Stimulated activated CD8-positive, alpha-beta memory T cell treated with anti-CD3 and anti-CD28 coated beads, Interleukin-12 subunit alpha, Interleukin-12 subunit beta, amount 100 ng/mL, for 24 hours (primary cell): Measurements from ENCODE around the gene OGFOD2.
"Not testable (repeated sequence)": the region's sequence is repeated elsewhere in the genome, so short reads cannot be mapped to it uniquely, and the experiment has no call there.

ENCODE experiments used
- DNase-seq: peaks from one replicate; pipeline ENCODE4 v3.0.0-alpha.2; 2020; ENCODE audit errors: extremely low read depth

The OGFOD2 gene

GRCh38 chr12:122974892-122975789 lies at the start of gene OGFOD2:
OGFOD2 (plus strand) TSS chr12:122975244; CDS start chr12:122975252, 8 bp downstream.
- peak; percentile 91 for DNase-seq

GRCh38 chr12:122927756-122928403 lies 47.2 kb upstream of the OGFOD2 start:
- DNase-seq = no peak

GRCh38 chr12:122928404-122929147 lies 46.5 kb upstream of the OGFOD2 start:
- DNase-seq = no peak

GRCh38 chr12:122929148-122929538 lies 45.9 kb upstream of the OGFOD2 start:
- DNase-seq = no peak

- DNase-seq = no peak
These were observed 45.2 kb upstream of the OGFOD2 start for GRCh38 chr12:122929812-122930211.

- no peak for DNase-seq
These were observed 42.8 kb upstream of the OGFOD2 start for GRCh38 chr12:122932207-122932606.

GRCh38 chr12:122934722-122935121 lies 40.3 kb upstream of the OGFOD2 start:
- no peak for DNase-seq

- DNase-seq = no peak
These were observed 39.7 kb upstream of the OGFOD2 start for GRCh38 chr12:122935318-122935717.

- no peak for DNase-seq
These were observed 37.4 kb upstream of the OGFOD2 start for GRCh38 chr12:122937622-122938091.

- no peak for DNase-seq
These were observed 35.9 kb upstream of the OGFOD2 start for GRCh38 chr12:122939125-122939524.

- DNase-seq = not testable (repeated sequence)
These were observed 33.7 kb upstream of the OGFOD2 start for GRCh38 chr12:122941351-122941750.

GRCh38 chr12:122942637-122943036 lies 32.4 kb upstream of the OGFOD2 start:
- no peak for DNase-seq

- DNase-seq = no peak
These were observed 31.8 kb upstream of the OGFOD2 start for GRCh38 chr12:122943196-122943595.

- DNase-seq = no peak
These were observed 30.1 kb upstream of the OGFOD2 start for GRCh38 chr12:122944605-122945592.

GRCh38 chr12:122946690-122947341 lies 28.2 kb upstream of the OGFOD2 start:
- peak; percentile 68 for DNase-seq

GRCh38 chr12:122947352-122947792 lies 27.7 kb upstream of the OGFOD2 start:
- no peak for DNase-seq

GRCh38 chr12:122948605-122949004 lies 26.4 kb upstream of the OGFOD2 start:
- no peak for DNase-seq

- no peak for DNase-seq
These were observed 25.6 kb upstream of the OGFOD2 start for GRCh38 chr12:122949405-122949804.

- DNase-seq = no peak
These were observed 25.0 kb upstream of the OGFOD2 start for GRCh38 chr12:122949816-122950675.
